ENCODE data around the gene NUDT16L1. TPM values are rescaled to one million over a fixed set of nuclear protein-coding genes. Genes with fewer than 3 reads are reported as not detected.

NUDT16L1 gene
- total and polyA plus RNA-seq, 2 of the 13 experiments (the other 11 are each of a cell fraction or from before 2014, with no cell fraction given), result 28.0 to 40.5 TPM

- no peak for TF ChIP-seq ZBTB40 (IDR thresholded peaks at IDR 0.05)
- TF ChIP-seq ZBTB40 (CRISPR knock-in tag; IDR thresholded peaks at IDR 0.05), result no peak
- TF ChIP-seq POLR2AphosphoS5 (IDR thresholded peaks at IDR 0.05; ENCODE audit: low read depth, low read length), result peak; percentile 21; the same call in 1 of the 2 replicates
- peak; percentile 24; the same call in 1 of the 2 replicates for TF ChIP-seq ZBTB38 (CRISPR knock-in tag; IDR thresholded peaks at IDR 0.05)
- no peak for TF ChIP-seq STAT6 (CRISPR knock-in tag; IDR thresholded peaks at IDR 0.05; ENCODE audit: borderline replicate concordance)
- peak; percentile 29; the same call in 1 of the 2 replicates for TF ChIP-seq CEBPB (IDR thresholded peaks at IDR 0.05; ENCODE audit: borderline replicate concordance, low read depth, low read length)
- TF ChIP-seq CAMTA2 (CRISPR knock-in tag; IDR thresholded peaks at IDR 0.05; ENCODE audit: borderline replicate concordance), result no peak
These were observed 8.6 kb upstream of the NUDT16L1 start (continued) for GRCh38 chr16:4684763-4685162.

Data from HepG2 (cell line).